NCI-H1105 treated with DMSO at 0.1 percent for 48 hours (cell line): ENCODE measurements around the gene PRKCE.
A peak's percentile ranks its signal among the peaks of the same experiment; 100 is the strongest.

ENCODE experiments used
- DNase-seq: peaks from one replicate; lab custom pipeline; 2025; lab: John Stamatoyannopoulos, UW

The PRKCE gene

DNA sequence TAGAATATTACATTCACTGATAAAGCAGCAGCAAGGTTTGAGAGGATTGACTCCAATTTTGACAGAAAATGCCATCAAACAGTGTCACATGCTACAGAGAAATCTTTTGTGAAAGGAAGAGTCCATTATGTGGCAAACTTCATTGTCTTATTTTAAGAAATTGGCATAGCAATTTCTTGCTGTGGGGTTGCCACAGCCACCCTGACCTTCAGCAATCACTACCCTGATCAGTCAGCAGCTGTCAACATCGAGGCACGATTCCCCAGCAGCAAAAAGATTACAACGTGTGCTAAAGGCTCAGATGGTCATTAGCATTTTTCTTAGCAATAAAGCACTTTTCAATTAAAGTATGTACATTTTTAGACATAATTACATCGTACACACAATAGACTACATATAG, 74.7 kb downstream of the PRKCE start:
- no peak for DNase-seq

DNA sequence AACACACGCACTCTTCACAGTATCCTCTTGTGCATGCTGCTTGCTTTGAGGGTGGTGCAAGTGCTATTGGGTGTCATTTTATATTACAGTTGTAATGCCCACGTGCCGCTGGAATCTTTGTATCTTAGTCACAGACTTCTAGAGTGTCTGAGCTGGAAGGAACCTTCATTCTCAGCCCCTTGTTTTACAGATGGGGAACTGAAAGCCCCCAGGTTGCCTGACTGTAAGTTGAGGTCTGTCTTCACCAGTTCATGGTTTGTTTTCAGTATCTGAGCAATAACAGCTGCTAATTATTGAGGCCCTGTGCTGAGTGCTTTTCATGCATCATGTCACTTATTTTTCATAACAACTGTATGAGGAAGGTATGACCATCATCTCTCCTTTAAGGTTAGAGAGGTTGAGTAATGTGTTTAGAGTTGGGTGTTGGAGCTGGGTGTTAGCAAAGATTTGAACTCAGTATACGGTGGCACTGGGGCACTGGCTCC, 77.0 kb downstream of the PRKCE start:
- DNase-seq: no peak

DNA sequence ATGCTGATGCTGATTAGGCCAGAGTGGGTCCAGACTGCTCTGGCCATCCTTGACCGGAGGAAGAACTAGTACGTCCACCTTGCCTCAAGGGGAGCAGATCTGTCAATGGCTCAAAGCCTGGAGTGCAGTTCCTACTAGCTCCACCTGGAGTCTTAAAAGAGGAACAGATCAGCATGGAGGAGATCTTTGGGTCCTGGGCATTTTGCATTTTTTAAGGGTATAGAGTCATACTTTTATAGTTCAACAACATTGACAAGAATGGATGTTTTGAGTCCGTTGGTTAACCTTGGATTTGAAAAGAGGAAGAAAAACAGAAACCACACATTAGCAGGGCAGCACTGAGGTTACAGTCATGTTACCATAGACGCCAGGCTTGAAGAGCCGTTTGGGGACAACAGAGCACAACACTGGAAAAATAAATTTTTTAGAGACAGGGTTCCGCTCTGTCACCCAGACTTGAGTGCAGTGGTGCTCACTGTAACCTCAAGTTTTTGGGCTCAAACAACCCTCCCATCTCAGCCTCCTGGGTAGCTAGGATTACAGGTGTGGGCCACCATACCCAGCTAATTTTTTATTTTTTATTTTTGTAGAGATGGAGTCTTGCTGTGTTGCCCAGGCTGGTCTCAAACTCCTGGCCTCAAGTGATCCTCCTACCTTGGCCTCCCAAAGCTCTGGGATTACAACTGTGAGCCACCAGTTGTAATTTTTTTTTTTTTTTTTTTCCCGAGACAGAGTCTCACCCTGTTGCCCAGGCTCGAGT, 78.5 kb downstream of the PRKCE start:
- DNase-seq: no peak

DNA sequence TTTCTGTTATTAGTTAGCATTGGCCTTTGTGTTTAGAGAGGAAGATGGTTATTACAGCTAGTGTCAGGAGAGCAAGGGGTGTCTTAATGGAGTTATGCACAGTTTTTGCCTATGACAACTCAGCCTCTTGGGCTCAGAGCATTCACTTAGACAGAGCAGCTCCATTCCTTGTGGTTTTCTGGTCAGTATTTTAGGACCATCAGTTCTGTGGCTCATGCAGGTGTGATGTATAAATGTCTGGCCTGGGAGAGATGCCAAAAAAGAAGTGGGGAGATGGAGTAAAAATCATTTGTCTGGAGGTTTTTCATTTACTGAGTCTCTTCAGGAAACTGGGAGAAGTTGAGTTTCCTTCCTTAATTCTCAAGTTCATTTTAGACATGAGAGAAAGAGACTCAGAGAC, 79.7 kb downstream of the PRKCE start:
- no peak for DNase-seq

DNA sequence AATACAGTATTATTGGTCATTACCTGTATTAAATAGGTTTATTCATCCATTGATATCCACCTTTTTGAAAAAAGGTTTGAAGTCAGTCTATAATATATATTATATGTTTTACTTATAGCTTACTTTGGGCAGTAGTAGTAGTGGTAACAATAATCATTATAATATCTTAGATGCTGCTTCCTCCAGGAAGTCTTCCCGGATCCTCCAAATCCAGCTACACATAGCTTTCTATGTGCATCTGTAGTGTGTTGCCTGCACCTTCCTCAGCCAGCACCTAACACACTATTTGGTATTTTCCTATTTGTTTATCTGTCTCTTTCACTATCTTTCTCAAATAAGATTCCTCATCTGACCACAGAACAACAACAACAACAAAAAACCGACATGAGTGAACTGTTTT, 81.0 kb downstream of the PRKCE start:
- no peak for DNase-seq

DNA sequence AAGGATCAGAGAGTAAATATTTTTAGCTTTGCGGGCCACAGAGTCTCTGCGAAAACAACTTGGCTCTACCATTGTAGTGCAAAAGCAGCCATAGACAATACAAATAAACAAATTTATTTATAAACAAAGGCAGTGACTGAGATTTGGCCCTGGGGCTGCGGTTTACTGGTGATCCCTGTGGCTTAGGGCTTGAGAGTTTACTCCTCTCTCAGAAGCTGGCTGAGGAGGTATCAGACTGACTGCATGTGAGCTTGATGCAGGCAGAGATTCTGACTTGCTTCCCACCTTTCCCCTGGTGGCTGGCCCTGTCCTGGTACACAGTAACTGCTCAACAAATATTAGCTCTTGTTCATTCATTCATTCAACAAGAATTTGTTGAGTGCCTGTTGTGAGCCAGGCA, 81.5 kb downstream of the PRKCE start:
- no peak for DNase-seq

DNA sequence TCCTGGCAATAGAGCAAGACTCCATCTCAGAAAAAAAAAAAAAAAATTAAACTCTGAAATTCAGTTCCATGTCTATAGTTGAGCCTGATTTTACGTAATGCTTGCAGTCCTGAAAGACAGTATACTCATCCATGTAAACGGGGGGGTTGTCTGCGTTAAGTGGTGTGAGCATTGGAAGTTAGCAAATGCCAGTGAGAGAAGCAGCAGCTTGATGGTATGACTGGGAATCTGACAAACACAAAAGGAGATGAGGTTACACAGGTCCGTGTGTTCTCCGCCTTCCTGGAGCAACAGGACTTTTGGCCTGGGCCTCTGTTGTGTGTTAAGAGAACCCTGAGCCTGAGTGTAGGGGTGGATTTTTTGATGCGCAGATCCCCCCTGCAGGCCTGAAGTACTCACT, 82.9 kb downstream of the PRKCE start:
- DNase-seq: no peak

DNA sequence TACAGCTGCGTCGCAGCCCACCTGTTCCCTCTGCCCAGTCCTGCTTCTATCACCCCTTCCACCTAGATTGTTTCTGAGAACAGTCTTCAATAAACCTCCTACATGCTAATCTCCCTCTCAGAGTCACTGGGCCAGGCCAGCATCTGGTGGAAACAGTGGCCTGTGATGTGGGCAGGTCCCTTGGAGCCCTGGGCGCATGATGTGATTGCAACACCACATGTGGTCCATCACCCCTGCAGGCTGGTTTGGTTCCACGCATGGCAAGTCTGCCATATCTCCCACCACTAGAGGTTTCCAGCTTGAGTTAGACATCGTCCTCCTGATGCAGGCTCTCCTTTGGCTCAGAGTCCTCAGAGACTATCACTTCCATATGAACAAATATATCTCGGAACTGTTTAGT, 83.5 kb downstream of the PRKCE start:
- DNase-seq: no peak

DNA sequence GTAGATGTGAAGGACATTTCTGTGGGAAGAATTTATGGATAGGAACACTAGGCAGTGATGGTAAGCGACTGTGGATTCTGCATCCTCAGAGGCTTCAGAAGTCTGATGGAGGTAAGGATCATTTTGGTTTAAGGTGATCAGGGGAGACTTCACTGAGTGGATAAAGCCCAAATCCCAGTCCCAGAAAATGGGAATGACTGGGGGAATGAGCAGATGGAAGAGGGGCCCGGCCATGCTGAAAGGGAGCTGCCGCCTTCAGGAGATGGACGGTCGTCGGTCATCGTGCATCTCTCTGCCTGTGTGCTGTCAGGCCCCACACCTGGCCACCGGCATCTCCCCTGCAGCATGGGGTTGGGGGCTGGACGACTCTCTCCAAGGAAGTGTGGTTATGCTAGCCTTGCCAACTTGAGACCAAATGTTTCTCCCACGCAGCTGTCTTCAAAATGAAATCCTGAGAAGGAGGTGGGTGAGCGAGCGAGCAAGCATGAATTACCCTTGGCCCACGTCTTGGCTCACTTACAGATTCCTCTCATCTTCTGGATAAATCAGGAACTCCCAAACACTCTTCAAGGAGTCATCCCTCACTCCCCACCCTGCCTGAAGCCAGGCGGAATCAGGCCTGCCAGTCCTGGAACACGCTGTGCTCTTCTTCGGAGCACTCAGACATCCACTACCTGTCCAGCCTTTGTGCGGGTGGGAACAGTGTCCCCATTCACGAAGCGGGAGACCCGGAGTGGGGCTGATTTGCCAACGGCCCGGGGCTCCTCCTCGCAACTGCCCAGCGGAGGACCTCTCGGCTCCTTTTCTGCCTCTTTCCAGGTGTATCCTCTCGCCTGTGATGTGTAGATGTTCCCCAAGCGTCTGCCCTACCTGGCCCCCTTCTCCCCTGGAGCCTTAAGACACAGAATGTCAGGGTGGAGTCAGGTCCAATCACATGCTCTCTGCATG, 85.6 kb downstream of the PRKCE start:
- no peak for DNase-seq

DNA sequence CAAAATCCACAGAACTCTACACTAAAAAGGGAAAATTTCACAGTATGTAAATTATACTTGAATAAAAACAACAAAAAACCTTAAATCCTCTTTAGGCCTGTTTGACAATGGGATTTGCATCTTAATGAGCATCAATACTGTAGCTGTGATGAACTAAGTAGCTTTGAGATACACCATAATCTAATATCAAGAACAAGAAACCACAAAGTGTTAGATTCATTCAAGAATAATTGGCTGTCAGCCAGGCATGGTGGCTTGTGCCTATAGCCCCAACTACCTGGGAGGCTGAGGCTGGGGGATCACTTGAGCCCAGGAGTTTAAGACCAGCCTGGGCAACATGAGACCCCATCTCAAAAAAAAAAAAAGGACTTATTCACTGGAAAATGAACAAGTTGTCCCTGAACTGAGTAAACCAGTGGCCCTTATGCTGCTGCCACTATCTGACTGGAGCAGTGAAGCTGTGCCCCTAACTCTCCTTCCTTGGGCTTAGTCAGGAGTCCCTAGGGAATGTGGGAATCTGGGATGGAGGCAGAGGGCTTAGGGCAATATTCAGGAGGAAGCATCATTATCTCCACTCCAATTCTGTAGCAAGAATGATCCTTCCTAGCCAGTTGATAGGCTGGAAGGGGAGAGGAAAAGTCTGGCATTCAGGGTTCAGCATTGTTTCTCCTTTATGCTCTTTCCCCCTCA, 88.5 kb downstream of the PRKCE start:
- peak; percentile 5 for DNase-seq

DNA sequence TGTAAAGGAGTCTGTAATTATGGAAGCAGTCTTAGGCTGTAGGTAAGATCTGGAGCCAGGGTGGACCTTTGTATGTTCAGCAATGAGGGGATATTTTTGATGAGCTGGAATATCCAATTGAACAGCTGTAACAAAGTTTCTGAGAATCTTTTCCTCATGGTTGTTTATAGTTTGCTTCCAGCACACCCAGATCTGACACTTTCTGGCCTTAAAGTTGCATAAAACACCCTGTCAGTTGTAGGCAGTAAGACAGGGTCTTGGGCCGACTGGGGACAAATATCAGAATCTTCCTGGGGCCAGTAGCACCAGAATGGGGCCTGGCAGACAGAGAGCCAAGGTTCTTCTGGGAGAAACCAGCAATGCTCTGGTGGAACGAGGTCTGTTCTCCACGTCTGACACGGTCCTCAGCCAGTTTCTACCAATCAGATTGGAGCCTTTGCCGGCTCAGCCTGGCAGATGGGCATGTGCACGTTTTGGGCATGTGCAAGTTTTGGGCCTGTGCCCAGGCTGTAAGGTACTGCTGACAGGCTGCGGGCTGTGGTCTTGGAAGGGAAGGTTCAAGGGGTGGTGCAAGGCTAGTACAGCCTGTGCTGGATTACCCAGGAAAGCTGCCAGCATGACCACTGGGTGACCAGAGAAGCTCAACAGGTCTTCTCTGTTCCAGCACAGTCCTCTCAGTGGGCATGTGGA, 89.8 kb downstream of the PRKCE start:
- no peak for DNase-seq

DNA sequence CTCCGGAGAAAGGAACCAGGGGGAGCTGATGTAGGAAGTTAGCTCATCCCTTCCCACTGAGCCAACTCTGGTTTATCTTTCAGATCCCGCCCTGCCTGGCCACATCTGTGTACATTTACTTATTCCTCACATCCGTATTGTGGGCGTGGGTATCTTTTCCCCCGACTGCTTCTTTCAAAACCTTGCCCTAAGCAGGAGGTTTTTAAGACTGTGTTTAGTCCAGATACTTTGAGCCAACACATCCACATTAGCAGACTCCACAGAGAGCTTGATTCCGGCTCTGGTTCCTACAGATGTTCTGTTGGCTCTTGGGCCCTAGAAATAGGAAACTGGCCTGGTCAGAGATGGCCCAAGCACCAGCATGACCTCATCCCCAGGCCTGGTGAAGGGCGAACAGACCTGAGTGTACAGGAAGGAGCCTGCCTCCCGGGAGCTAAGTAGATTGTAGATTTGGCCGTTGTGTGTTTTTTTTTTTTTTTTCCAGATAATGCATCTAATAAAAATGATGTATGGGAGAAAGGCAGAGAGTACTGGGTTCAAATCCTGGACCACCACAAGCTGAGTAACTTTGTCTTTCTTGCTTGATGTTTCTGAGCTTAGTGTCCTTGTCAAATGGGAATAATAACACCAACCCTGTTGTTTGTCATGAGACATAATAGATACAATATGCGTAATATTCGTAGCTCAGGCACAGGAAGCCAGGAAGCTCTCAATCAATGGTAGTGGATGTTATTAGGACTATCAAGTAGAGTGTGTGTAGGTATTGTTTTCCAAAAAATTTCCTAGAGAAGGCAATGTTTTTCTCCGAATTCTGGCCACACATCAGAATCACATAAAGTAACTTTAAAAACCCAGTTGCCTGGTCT, 92.3 kb downstream of the PRKCE start:
- DNase-seq: no peak

DNA sequence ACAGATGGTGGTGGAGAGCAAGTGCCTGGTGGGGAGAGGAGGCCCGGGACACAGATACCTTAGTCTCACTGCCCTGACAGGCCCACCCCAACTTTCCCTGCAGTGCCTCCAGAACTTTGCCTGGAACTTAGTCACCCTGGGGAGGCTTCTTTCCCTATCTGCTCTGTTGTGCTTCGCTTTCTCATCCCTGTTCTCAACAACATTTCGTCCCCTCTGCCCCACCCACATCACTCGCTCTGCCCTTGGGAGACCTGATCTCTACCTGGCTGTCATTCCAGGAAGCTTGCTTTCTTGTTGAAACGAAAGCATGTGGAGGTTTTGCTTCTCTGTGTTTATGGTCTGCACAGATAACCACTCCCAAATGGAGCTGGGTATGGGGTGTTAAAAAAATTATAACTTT, 93.8 kb downstream of the PRKCE start:
- no peak for DNase-seq

DNA sequence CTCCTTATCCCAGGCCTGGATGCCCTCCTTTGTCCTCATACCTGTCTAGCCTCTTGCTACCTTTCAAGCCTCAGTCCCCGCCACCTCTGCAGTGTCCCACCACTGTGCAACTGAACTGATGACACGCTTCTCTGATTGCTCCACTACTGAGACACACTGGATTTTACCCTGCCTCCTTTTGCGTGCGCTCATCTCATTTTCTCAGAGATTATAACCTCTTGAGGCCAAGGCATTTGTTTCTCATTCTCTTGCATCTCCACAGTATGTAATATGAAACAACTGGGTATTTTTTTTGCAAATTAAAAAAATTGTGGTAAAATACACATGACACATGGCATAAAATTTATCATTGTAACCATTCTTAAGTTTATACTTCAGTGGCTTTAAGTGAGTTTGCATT, 95.4 kb downstream of the PRKCE start:
- DNase-seq: no peak

DNA sequence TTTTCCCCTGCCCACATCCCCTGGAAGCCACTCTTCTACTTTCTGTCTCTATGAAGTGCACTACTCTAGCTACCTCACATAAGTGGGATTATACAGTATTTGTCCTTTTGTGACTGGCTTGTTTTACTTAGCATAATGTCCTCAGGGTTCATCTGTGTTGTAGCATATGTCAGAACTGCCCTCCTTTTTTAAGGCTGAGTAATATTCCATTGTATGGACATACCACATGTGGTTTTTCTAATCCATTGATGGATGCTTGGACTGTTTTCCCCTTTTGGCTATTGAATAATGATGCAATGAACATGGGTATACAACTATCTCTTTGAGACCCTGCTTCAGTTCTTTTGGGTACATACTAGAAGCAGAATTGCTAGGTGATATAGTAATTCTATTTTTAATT, 95.9 kb downstream of the PRKCE start:
- DNase-seq: no peak

DNA sequence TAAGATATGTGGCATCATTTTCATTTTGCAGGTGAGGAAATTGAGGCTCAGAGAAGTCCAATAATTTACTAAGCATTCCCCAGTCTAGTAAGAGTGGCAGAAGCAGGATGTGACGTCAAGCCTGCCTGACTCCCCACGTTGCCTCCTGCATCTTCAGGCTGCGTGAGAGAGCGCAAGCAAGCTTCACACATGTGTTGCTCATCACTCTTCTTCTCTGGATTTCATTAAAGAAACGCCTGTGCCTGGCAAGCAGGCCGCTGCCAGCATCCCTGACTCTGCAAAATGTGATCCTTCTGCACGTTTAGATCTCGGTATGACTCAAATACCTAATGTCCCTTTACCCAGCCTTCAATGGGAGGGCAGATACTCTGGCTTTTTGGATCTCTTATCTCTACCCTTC, 96.8 kb downstream of the PRKCE start:
- DNase-seq: no peak

DNA sequence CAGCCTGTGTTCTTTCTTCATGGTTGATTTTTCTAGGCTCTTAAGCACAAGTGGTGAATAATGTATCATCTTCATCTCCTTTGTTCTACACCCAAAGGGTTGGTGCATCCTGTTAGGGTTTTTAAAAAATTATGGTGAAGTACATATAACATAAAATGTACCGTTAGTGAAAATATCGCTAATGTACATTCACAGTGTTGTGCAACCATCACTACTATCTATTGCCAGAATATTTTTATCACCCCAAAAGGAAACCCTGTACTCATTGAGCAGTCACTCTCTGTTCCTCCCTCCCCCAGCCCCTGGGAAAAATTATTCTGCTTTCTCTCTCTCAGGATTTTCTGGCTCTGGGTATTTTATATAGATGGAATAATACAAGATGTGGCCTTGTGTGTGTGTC, 98.5 kb downstream of the PRKCE start:
- no peak for DNase-seq

DNA sequence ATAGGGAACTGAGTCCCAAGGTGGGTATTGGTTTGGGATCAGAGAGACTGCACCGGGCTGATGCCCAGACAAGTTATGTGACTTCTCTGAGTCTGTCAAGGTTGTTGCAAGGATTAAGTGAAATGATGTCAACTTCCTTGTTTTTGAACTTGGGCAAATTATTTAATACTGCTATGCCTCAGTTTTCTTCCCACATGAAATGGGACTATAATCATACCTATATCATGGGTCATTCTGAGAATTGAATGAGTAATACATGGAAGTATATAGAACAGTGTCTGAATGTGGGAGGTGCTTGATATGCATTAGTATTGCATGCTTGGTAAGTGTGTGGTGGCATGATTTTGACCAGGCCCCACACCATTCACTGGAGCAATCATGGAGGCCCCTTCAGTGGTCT, 99.0 kb downstream of the PRKCE start:
- no peak for DNase-seq

DNA sequence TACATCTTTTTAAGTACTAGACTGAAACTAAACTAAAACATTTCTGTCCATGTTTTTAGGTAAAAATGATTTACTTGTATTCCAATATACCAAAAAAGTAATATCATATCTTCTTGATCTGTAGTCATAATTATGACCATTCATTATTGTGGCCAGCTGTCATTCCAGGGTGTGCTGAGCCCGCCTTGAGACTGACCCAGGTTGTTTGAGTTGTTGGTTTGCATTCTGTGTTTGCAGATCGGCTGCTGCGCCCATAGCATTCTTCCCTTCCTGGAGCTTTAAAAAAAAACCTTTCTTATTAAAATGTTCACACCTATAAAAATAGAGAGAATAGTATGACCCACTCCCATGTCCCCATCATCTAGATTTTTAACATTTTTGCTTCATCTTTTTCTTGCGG, 101.9 kb downstream of the PRKCE start:
- DNase-seq: no peak

DNA sequence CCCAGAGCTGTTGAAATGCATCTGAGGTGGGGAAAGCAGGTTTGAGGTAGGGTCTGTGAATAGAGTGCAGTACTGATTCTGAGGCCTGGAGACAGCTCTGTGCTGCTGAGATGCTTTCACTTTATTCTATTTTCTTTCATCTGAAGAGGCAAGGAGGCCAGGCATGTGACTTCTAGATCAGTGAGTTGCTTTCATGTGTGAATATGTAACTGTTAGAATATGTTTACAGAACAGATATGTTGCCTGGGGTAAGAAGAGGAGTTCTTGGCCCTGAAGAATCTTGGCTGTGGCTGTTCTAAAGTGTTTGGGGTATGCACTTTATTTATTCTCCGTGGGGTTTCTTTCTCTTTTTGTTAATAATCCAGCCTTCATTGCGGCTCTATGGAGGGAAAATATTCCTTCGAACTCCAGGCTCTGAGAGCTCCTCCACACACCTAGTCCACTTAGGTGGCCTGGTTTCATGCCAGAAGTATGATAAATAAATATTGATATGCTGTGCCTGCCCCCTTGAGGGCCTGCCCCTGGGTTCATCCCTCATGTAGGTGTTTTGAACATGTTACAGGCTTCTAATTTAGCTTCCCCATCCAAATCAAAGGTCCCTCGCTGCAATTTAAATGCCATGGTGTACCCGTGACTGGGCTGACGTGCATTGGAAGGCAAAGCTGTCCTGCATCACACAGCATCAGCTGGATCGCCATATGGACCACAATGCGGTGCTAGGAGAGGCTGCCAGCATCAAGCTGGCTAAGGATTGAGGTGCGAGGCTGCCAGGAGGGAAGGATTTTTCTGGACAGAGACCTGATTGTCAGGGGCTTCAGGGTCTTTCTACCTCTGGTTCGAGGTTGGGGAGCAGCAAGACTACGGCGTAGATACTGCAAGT, 102.9 kb downstream of the PRKCE start:
- DNase-seq: no peak
